Liver (tissue), 9 donors: Measurements from ENCODE around the gene ANK3. TPM values are rescaled to one million over a fixed set of nuclear protein-coding genes. Genes with fewer than 3 reads are reported as not detected.

Source experiments
- DNase-seq: peaks from one replicate; pipeline ENCODE4 v3.0.0-alpha.2; 2017; ENCODE audit warnings: low spot score
- H3K27ac ChIP-seq, 2 donors: one replicate each; pipeline ENCODE4 v1.7.0; 2013; ENCODE audit warnings: inconsistent platforms in 2 of 2, low read length in 2 of 2, control low read depth in 1 of 2, low read depth in 1 of 2, mild to moderate bottlenecking in 1 of 2
- H3K27me3 ChIP-seq, 4 donors: one replicate each; pipeline versions ENCODE4 v1.6.1 to v1.7.0; 2013; ENCODE audit warnings: low read length in 3 of 4, inconsistent platforms in 1 of 4, mild to moderate bottlenecking in 1 of 4, moderate library complexity in 1 of 4; ENCODE audit not compliant: control insufficient read depth in 4 of 4, insufficient read depth in 4 of 4
- H3K36me3 ChIP-seq, 4 donors: one replicate each; pipeline versions ENCODE4 v1.6.1 to v1.7.0; 2013; ENCODE audit warnings: low read length in 3 of 4, mild to moderate bottlenecking in 3 of 4, low read depth in 1 of 4, moderate library complexity in 1 of 4; ENCODE audit not compliant: control insufficient read depth in 4 of 4, insufficient read depth in 3 of 4
- H3K4me1 ChIP-seq, 4 donors: one replicate each; pipeline versions ENCODE4 v1.6.1 to v1.7.0; 2013; ENCODE audit warnings: low read length in 3 of 4, mild to moderate bottlenecking in 3 of 4, moderate library complexity in 1 of 4; ENCODE audit not compliant: control insufficient read depth in 4 of 4, insufficient read depth in 4 of 4
- H3K4me3 ChIP-seq, 3 donors: one replicate each; pipeline versions ENCODE4 v1.6.1 to v1.7.0; 2013; ENCODE audit warnings: low read length in 3 of 3, control low read depth in 1 of 3, low read depth in 1 of 3, mild to moderate bottlenecking in 1 of 3
- H3K9ac ChIP-seq, 2 donors: one replicate each; pipeline ENCODE4 v1.7.0; 2013; ENCODE audit warnings: low read length in 2 of 2, mild to moderate bottlenecking in 2 of 2, moderate library complexity in 2 of 2, control low read depth in 1 of 2, low read depth in 1 of 2
- H3K9me3 ChIP-seq, 4 donors: one replicate each; pipeline versions ENCODE4 v1.6.1 to v1.7.0; 2013; ENCODE audit warnings: low read length in 3 of 4; ENCODE audit not compliant: control insufficient read depth in 4 of 4
- EGR1 ChIP-seq, 2 donors: IDR thresholded peaks; 2 replicates each; pipeline ENCODE4 v1.6.1; 2016 to 2018; ENCODE audit warnings: antibody characterized with exemption in 2 of 2, low read depth in 2 of 2
- FOXA1 ChIP-seq: IDR thresholded peaks from 2 replicates; pipeline ENCODE4 v1.6.1; 2016; ENCODE audit warnings: antibody characterized with exemption
- FOXA2 ChIP-seq: IDR thresholded peaks from 2 replicates; pipeline ENCODE4 v1.6.1; 2016; ENCODE audit warnings: antibody characterized with exemption
- GABPA ChIP-seq, 2 donors: IDR thresholded peaks in 1 of 2; conservative IDR thresholded peaks in 1 of 2; 2 replicates each; pipeline ENCODE4 v1.6.1; 2016; ENCODE audit warnings: antibody characterized with exemption in 2 of 2, mild to moderate bottlenecking in 1 of 2, moderate library complexity in 1 of 2
- HNF4A ChIP-seq, 2 donors: conservative IDR thresholded peaks; 2 replicates each; pipeline ENCODE4 v1.6.1; 2016; ENCODE audit warnings: antibody characterized with exemption in 2 of 2, mild to moderate bottlenecking in 2 of 2
- HNF4G ChIP-seq: IDR thresholded peaks from 2 replicates; pipeline ENCODE4 v1.6.1; 2016; ENCODE audit warnings: antibody characterized with exemption
- JUND ChIP-seq, 2 donors: IDR thresholded peaks; 2 replicates each; pipeline ENCODE4 v1.6.1; 2016; ENCODE audit warnings: antibody characterized with exemption in 2 of 2
- RAD21 ChIP-seq, 2 donors: IDR thresholded peaks; 2 replicates each; pipeline ENCODE4 v1.6.1; 2016; ENCODE audit warnings: antibody characterized with exemption in 2 of 2, mild to moderate bottlenecking in 2 of 2
- RXRA ChIP-seq, 2 donors: IDR thresholded peaks; 2 replicates each; pipeline ENCODE4 v1.6.1; 2017 to 2018; ENCODE audit warnings: antibody characterized with exemption in 2 of 2, mild to moderate bottlenecking in 1 of 2
- SP1 ChIP-seq: IDR thresholded peaks from 2 replicates; pipeline ENCODE4 v1.6.1; 2018; ENCODE audit warnings: antibody characterized with exemption, mild to moderate bottlenecking
- TAF1 ChIP-seq: conservative IDR thresholded peaks from 2 replicates; pipeline ENCODE4 v1.6.1; 2016; ENCODE audit warnings: antibody characterized with exemption, mild to moderate bottlenecking
- YY1 ChIP-seq: IDR thresholded peaks from 2 replicates; pipeline ENCODE4 v1.6.1; 2016; ENCODE audit warnings: antibody characterized with exemption, mild to moderate bottlenecking
- WGBS: extraction: QIAGEN DNeasy Blood & Tissue Kit; methylation state at CpG from one replicate; pipeline ENCODE4 v1.1.7; 2013; 5-methylcytosine and 5-hydroxymethylcytosine counted together
- polyA plus RNA-seq, 2 donors: library from polyadenylated mRNA; stranded (reverse) in 1 of 2; unstranded in 1 of 2; fragments of 200-250 nt in 1 of 2; fragments of >200 nt in 1 of 2; fragmentation: Nextera tagmentation in 1 of 2; extraction: Ambion mirVana in 1 of 2; gene quantifications; one replicate each; pipeline versions ENCODE4 v1.2.1 to v1.2.3, GENCODE V29; 2013 to 2015
- total RNA-seq, 2 donors: library from RNA; depleted of rRNA; stranded (reverse); fragments of >200 nt; gene quantifications; one replicate each; pipeline ENCODE4 v1.2.3, GENCODE V29; 2014
- TF ChIP-seq, protein P1 (sequence below): IDR thresholded peaks from 2 replicates; pipeline ENCODE4 v1.6.1; 2016; ENCODE audit warnings: antibody characterized with exemption
- TF ChIP-seq, protein P2 (sequence below): IDR thresholded peaks from 2 replicates; pipeline ENCODE4 v1.6.1; 2016; ENCODE audit warnings: antibody characterized with exemption
- TF ChIP-seq, protein P3 (sequence below): fragments of 150-350 bp; IDR thresholded peaks from 2 replicates; pipeline ENCODE4 v1.5.1; 2017; ENCODE audit warnings: improper control_type of control experiment, low read depth, low read length; ENCODE audit not compliant: missing input control
- TF ChIP-seq, protein P4 (sequence below): IDR thresholded peaks from 2 replicates; pipeline ENCODE4 v1.6.1; 2016; ENCODE audit warnings: antibody characterized with exemption, mild to moderate bottlenecking
- donor health status: healthy.
- donor health status: healthy.
- donor health status: healthy.
- donor health status: healthy.
- donor health status: healthy.

ANK3 gene
- total and polyA plus RNA-seq, 4 donors: 5.7 to 30.0 (median 9.7) TPM

DNA sequence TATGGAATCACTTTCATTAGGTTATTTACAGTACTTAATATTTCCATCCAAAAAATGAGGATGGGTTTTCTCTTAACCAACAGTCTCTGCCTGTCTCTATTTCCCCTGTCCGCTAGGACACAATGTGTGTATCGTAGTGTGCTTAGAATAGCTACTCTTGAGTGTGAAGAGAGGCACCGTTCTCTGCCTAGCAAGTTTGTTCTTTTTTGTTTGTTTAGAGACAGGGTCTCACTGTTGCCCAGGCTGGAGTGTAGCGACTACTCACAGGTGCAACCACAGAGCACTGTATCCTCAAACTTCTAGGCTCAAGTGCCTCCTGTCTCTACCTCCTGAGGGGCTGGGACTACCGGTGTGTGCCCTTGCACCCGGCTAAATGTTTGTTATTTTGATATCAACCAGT is 121.9 kb downstream of the ANK3 start (continued):
- TF ChIP-seq, protein P1, sequence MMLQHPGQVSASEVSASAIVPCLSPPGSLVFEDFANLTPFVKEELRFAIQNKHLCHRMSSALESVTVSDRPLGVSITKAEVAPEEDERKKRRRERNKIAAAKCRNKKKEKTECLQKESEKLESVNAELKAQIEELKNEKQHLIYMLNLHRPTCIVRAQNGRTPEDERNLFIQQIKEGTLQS: no peak
- no peak for TF ChIP-seq JUND (IDR thresholded peaks at IDR 0.05)

DNA sequence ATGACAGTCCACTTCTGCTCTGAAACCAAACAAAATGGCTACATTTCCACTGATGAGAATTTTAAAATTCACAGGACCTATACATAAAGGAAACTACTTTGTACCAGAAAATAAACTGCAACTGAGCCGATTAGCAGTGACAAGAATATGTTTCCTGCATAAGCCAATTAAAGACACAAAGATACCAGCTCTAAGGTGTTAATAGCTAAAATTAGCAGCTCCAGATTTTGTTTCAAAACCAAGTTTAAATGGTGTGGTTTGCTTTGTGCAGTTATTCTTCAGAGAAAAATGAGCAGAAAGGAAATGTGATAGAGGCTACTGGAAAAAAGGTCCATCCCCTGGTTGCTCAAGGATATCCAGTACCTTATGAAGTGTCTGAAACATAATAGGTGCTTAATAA is 123.2 kb downstream of the ANK3 start:
- TF ChIP-seq RAD21 (IDR thresholded peaks at IDR 0.05): no peak
- no peak for TF ChIP-seq SP1
- no peak for TF ChIP-seq FOXA2
- TF ChIP-seq, protein P2, sequence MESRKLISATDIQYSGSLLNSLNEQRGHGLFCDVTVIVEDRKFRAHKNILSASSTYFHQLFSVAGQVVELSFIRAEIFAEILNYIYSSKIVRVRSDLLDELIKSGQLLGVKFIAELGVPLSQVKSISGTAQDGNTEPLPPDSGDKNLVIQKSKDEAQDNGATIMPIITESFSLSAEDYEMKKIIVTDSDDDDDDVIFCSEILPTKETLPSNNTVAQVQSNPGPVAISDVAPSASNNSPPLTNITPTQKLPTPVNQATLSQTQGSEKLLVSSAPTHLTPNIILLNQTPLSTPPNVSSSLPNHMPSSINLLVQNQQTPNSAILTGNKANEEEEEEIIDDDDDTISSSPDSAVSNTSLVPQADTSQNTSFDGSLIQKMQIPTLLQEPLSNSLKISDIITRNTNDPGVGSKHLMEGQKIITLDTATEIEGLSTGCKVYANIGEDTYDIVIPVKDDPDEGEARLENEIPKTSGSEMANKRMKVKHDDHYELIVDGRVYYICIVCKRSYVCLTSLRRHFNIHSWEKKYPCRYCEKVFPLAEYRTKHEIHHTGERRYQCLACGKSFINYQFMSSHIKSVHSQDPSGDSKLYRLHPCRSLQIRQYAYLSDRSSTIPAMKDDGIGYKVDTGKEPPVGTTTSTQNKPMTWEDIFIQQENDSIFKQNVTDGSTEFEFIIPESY: no peak
- TF ChIP-seq YY1: no peak
- no peak for TF ChIP-seq GABPA (IDR thresholded peaks at IDR 0.05 in 1 of 2, conservative IDR thresholded peaks at IDR 0.05 in 1 of 2)
- TF ChIP-seq EGR1 (IDR thresholded peaks at IDR 0.05; ENCODE audit: low read depth in 2 of 2): no peak
- no peak for TF ChIP-seq HNF4A (conservative IDR thresholded peaks at IDR 0.05)
- no peak for TF ChIP-seq HNF4G
- no peak for TF ChIP-seq FOXA1
- TF ChIP-seq TAF1: no peak
- TF ChIP-seq, protein P3, sequence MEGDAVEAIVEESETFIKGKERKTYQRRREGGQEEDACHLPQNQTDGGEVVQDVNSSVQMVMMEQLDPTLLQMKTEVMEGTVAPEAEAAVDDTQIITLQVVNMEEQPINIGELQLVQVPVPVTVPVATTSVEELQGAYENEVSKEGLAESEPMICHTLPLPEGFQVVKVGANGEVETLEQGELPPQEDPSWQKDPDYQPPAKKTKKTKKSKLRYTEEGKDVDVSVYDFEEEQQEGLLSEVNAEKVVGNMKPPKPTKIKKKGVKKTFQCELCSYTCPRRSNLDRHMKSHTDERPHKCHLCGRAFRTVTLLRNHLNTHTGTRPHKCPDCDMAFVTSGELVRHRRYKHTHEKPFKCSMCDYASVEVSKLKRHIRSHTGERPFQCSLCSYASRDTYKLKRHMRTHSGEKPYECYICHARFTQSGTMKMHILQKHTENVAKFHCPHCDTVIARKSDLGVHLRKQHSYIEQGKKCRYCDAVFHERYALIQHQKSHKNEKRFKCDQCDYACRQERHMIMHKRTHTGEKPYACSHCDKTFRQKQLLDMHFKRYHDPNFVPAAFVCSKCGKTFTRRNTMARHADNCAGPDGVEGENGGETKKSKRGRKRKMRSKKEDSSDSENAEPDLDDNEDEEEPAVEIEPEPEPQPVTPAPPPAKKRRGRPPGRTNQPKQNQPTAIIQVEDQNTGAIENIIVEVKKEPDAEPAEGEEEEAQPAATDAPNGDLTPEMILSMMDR: no peak
- no peak for TF ChIP-seq RXRA (IDR thresholded peaks at IDR 0.05)
- TF ChIP-seq, protein P4, sequence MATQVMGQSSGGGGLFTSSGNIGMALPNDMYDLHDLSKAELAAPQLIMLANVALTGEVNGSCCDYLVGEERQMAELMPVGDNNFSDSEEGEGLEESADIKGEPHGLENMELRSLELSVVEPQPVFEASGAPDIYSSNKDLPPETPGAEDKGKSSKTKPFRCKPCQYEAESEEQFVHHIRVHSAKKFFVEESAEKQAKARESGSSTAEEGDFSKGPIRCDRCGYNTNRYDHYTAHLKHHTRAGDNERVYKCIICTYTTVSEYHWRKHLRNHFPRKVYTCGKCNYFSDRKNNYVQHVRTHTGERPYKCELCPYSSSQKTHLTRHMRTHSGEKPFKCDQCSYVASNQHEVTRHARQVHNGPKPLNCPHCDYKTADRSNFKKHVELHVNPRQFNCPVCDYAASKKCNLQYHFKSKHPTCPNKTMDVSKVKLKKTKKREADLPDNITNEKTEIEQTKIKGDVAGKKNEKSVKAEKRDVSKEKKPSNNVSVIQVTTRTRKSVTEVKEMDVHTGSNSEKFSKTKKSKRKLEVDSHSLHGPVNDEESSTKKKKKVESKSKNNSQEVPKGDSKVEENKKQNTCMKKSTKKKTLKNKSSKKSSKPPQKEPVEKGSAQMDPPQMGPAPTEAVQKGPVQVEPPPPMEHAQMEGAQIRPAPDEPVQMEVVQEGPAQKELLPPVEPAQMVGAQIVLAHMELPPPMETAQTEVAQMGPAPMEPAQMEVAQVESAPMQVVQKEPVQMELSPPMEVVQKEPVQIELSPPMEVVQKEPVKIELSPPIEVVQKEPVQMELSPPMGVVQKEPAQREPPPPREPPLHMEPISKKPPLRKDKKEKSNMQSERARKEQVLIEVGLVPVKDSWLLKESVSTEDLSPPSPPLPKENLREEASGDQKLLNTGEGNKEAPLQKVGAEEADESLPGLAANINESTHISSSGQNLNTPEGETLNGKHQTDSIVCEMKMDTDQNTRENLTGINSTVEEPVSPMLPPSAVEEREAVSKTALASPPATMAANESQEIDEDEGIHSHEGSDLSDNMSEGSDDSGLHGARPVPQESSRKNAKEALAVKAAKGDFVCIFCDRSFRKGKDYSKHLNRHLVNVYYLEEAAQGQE: no peak
- no peak overlapping the region for H3K27ac ChIP-seq
- DNase-seq: no peak
- H3K27me3 ChIP-seq: no peaks in the 10 kb centered on the region
- no peak overlapping the region for H3K9ac ChIP-seq
- H3K9me3 ChIP-seq: no peaks in the 10 kb centered on the region
- peaks cover 0 to 2% (median 0%) of the 10 kb centered on the region in 4 donors for H3K36me3 ChIP-seq
- H3K4me3 ChIP-seq: no peak overlapping the region
- no peaks in the 10 kb centered on the region for H3K4me1 ChIP-seq
- WGBS: 72% methylated on average over 1 of the region's 1 CpG
